ENCODE measurements around the gene PIK3IP1. TPM values are rescaled to one million over a fixed set of nuclear protein-coding genes. Genes with fewer than 3 reads are reported as not detected.

Gene PIK3IP1
- total RNA-seq, 1 donor from 2014 or later, result 13.4 TPM

DNA sequence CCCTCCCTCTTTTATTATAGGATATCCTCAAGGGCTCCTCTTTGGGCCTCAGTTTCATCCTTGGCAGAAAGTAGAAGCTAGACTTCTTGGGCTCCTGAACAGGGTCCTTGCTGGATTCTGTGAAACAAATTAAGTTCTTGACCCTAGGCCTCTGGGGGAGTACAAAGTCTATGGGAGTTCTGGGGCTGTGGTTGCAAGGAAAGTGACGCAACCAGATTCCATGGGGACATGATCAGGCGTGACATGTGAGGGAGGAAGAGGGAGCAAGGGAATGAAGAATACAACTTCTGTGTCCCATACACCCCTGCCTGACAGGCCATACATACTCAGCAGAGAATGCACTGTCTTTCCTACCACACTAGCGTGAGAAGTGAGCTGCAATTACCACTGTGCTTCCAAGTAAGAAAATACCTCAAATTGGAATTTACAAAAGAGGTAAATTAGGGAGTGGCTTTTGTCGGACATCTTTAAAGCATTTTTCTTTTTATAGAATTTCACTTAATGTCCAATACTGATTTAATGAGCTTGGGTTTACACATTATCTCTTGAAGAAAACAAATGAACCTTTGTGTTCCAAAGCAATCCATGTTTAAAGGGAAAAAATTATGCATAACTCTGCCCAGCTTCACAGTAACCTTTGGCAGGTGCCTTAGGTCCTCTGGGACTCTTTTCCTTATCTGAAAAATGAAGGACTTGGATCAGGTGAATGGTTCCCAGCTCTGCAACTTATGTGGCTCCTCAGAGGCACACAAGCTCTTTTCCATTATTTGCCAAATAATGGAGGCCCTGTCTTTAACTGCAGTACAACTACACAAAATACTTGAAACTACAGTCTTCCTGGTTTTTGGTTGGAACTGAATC, 41.3 kb downstream of the PIK3IP1 start:
- Mint-ChIP-seq H3K4me3 (ENCODE audit: unreplicated experiment) (no peak overlapping the region), H3K27ac (ENCODE audit: unreplicated experiment) (peak overlapping the region; percentile 14), H3K4me1 (ENCODE audit: unreplicated experiment) (peaks cover 57% of the 10 kb centered on the region), H3K27me3 (ENCODE audit: unreplicated experiment) (no peaks in the 10 kb centered on the region), H3K36me3 (ENCODE audit: low read depth, unreplicated experiment) (peaks cover 23% of the 10 kb centered on the region), H3K9me3 (ENCODE audit: unreplicated experiment) (no peaks in the 10 kb centered on the region)
- TF ChIP-seq, protein P1, sequence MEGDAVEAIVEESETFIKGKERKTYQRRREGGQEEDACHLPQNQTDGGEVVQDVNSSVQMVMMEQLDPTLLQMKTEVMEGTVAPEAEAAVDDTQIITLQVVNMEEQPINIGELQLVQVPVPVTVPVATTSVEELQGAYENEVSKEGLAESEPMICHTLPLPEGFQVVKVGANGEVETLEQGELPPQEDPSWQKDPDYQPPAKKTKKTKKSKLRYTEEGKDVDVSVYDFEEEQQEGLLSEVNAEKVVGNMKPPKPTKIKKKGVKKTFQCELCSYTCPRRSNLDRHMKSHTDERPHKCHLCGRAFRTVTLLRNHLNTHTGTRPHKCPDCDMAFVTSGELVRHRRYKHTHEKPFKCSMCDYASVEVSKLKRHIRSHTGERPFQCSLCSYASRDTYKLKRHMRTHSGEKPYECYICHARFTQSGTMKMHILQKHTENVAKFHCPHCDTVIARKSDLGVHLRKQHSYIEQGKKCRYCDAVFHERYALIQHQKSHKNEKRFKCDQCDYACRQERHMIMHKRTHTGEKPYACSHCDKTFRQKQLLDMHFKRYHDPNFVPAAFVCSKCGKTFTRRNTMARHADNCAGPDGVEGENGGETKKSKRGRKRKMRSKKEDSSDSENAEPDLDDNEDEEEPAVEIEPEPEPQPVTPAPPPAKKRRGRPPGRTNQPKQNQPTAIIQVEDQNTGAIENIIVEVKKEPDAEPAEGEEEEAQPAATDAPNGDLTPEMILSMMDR (IDR thresholded peaks at IDR 0.05; ENCODE audit: unreplicated experiment), result no peak
- no peak for DNase-seq (ENCODE audit: low spot score)

DNA sequence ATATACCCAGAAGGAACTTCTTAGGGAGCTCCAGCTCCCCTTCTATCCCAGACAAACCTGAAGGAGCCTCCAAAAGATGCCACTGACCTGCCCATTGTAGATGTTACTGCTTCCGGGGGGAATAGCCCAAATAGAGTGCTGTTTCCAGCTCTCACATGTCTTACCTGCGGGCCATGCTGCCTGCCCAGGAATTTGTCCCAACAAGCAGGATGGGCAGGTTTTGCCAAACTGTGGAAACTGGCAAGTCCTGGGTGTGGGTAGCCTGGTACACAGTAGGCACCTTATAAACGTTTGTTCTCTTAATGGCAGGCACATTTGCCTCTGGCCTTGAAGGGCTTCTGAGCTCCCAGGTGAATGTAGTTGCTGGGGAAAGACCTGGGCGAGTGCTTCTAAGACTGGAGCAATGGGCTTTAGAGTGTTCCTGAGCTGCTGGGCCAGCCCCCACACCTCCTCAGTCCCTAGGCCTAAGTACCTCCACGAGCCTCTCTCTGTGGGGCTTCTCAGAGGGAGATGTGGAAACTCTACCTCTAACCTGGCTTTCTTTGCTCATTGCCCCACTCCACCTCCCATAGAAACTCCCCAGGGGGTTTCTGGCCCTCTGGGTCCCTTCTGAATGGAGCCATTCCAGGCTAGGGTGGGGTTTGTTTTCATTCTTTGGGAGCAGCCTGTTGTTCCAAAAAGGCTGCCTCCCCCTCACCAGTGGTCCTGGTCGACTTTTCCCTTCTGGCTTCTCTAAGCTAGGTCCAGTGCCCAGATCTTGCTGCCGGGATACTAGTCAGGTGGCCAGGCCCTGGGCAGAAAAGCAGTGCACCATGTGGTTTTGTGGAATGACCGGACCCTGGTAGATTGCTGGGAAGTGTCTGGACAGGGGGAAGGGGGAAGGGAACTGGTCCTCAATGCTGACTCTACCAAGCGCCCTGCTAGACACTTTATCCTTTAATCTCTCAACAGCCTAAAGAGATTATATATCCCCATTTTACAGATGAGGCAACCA, 43.0 kb downstream of the PIK3IP1 start:
- Mint-ChIP-seq H3K27me3 (ENCODE audit: unreplicated experiment) (no peaks in the 10 kb centered on the region), H3K36me3 (ENCODE audit: low read depth, unreplicated experiment) (peaks cover 13% of the 10 kb centered on the region), H3K4me1 (ENCODE audit: unreplicated experiment) (peaks cover 57% of the 10 kb centered on the region), H3K4me3 (ENCODE audit: unreplicated experiment) (no peak overlapping the region), H3K27ac (ENCODE audit: unreplicated experiment) (no peak overlapping the region), H3K9me3 (ENCODE audit: unreplicated experiment) (no peaks in the 10 kb centered on the region)
- DNase-seq (ENCODE audit: low spot score), result no peak
- TF ChIP-seq, protein P1 (IDR thresholded peaks at IDR 0.05; ENCODE audit: unreplicated experiment), result no peak

GRCh38 chr22:31248138-31248745, 44.0 kb downstream of the PIK3IP1 start:
- H3K4me1 Mint-ChIP-seq (ENCODE audit: unreplicated experiment), result peaks cover 51% of the 10 kb centered on the region
- H3K36me3 Mint-ChIP-seq (ENCODE audit: low read depth, unreplicated experiment), result peaks cover 16% of the 10 kb centered on the region
- TF ChIP-seq, protein P1 (IDR thresholded peaks at IDR 0.05; ENCODE audit: unreplicated experiment), result no peak
- peak overlapping the region; percentile 43 for H3K27ac Mint-ChIP-seq (ENCODE audit: unreplicated experiment)
- DNase-seq (ENCODE audit: low spot score), result peak; percentile 28
- no peaks in the 10 kb centered on the region for H3K9me3 Mint-ChIP-seq (ENCODE audit: unreplicated experiment)
- no peak overlapping the region for H3K4me3 Mint-ChIP-seq (ENCODE audit: unreplicated experiment)
- no peaks in the 10 kb centered on the region for H3K27me3 Mint-ChIP-seq (ENCODE audit: unreplicated experiment)

- H3K27ac Mint-ChIP-seq (ENCODE audit: unreplicated experiment), result peak overlapping the region; percentile 43
- H3K9me3 Mint-ChIP-seq (ENCODE audit: unreplicated experiment), result no peaks in the 10 kb centered on the region
- H3K36me3 Mint-ChIP-seq (ENCODE audit: low read depth, unreplicated experiment), result peaks cover 16% of the 10 kb centered on the region
- H3K4me1 Mint-ChIP-seq (ENCODE audit: unreplicated experiment), result peaks cover 51% of the 10 kb centered on the region
- no peak overlapping the region for H3K4me3 Mint-ChIP-seq (ENCODE audit: unreplicated experiment)
- DNase-seq (ENCODE audit: low spot score), result no peak
- TF ChIP-seq, protein P1 (IDR thresholded peaks at IDR 0.05; ENCODE audit: unreplicated experiment), result no peak
- peaks cover 2% of the 10 kb centered on the region for H3K27me3 Mint-ChIP-seq (ENCODE audit: unreplicated experiment)
Observed at GRCh38 chr22:31247726-31248125, 44.6 kb downstream of the PIK3IP1 start.

Data from endothelial cell (in vitro differentiated cells).